BLaER1 (cell line): ENCODE data around the gene PATJ.

ENCODE experiments used
- H3K27ac ChIP-seq: shearing (Covaris generic); formaldehyde crosslinking; 2 replicates; pipeline ENCODE4 v1.8.1; 2022
- H3K27me3 ChIP-seq: shearing (Covaris generic); formaldehyde crosslinking; 2 replicates; pipeline ENCODE4 v1.8.1; 2022
- H3K36me3 ChIP-seq: shearing (Covaris generic); formaldehyde crosslinking; 2 replicates; pipeline ENCODE4 v1.8.1; 2022
- H3K4me1 ChIP-seq: shearing (Covaris generic); formaldehyde crosslinking; 2 replicates; pipeline ENCODE4 v1.8.1; 2022
- H3K4me2 ChIP-seq: shearing (Covaris generic); formaldehyde crosslinking; 2 replicates; pipeline ENCODE4 v1.8.1; 2022
- H3K4me3 ChIP-seq: shearing (Covaris generic); formaldehyde crosslinking; 2 replicates; pipeline ENCODE4 v1.8.1; 2022
- H3K9ac ChIP-seq: shearing (Covaris generic); formaldehyde crosslinking; 2 replicates; pipeline ENCODE4 v1.8.1; 2022
- H3K9me3 ChIP-seq: shearing (Covaris generic); formaldehyde crosslinking; 2 replicates; pipeline ENCODE4 v1.8.1; 2022
- H4K20me1 ChIP-seq: shearing (Covaris generic); formaldehyde crosslinking; 2 replicates; pipeline ENCODE4 v1.8.1; 2022
- Cebpa-rat ChIP-seq: shearing (Covaris generic); IDR thresholded peaks from 2 replicates; pipeline ENCODE4 v1.8.1; 2022

Gene PATJ

GRCh38 chr1:61748566-61748965 is 6.3 kb downstream of the PATJ start:
- Histone ChIP-seq H3K9ac (no peak overlapping the region), H3K36me3 (no peaks in the 10 kb centered on the region), H3K27me3 (peaks cover 6% of the 10 kb centered on the region; the same call in 1 of the 2 replicates), H3K9me3 (no peaks in the 10 kb centered on the region), H3K4me1 (no peaks in the 10 kb centered on the region), H3K4me2 (no peak overlapping the region), H4K20me1 (no peaks in the 10 kb centered on the region), H3K27ac (no peak overlapping the region), H3K4me3 (no peak overlapping the region)
- no peak for TF ChIP-seq Cebpa-rat

- Histone ChIP-seq H3K36me3 (no peaks in the 10 kb centered on the region), H3K27ac (no peak overlapping the region), H3K9ac (no peak overlapping the region), H3K27me3 (no peaks in the 10 kb centered on the region), H3K4me1 (no peaks in the 10 kb centered on the region), H4K20me1 (no peaks in the 10 kb centered on the region), H3K4me2 (no peak overlapping the region), H3K4me3 (no peak overlapping the region), H3K9me3 (no peaks in the 10 kb centered on the region)
- no peak for TF ChIP-seq Cebpa-rat
These were observed 7.3 kb downstream of the PATJ start for GRCh38 chr1:61749574-61749973.

GRCh38 chr1:61752921-61753389 is 10.7 kb downstream of the PATJ start:
- no peak overlapping the region for H3K9ac ChIP-seq
- H3K27ac ChIP-seq = no peak overlapping the region
- H4K20me1 ChIP-seq = no peaks in the 10 kb centered on the region
- no peak for TF ChIP-seq Cebpa-rat
- no peaks in the 10 kb centered on the region for H3K36me3 ChIP-seq
- no peaks in the 10 kb centered on the region for H3K9me3 ChIP-seq
- no peak overlapping the region for H3K4me3 ChIP-seq
- no peaks in the 10 kb centered on the region for H3K27me3 ChIP-seq
- H3K4me1 ChIP-seq = no peaks in the 10 kb centered on the region
- no peak overlapping the region for H3K4me2 ChIP-seq

- Histone ChIP-seq H3K9ac (no peak overlapping the region), H3K27me3 (no peaks in the 10 kb centered on the region), H3K9me3 (no peaks in the 10 kb centered on the region), H3K4me2 (no peak overlapping the region), H3K4me3 (no peak overlapping the region), H4K20me1 (no peaks in the 10 kb centered on the region), H3K36me3 (no peaks in the 10 kb centered on the region), H3K27ac (no peak overlapping the region), H3K4me1 (no peaks in the 10 kb centered on the region)
- TF ChIP-seq Cebpa-rat = no peak
These were observed 11.8 kb downstream of the PATJ start for GRCh38 chr1:61753998-61754508.

- Histone ChIP-seq H3K9me3 (no peaks in the 10 kb centered on the region), H3K4me1 (no peaks in the 10 kb centered on the region), H3K4me2 (no peak overlapping the region), H3K4me3 (no peak overlapping the region), H3K27ac (no peak overlapping the region), H3K9ac (no peak overlapping the region), H3K36me3 (no peaks in the 10 kb centered on the region), H4K20me1 (no peaks in the 10 kb centered on the region), H3K27me3 (no peaks in the 10 kb centered on the region)
- TF ChIP-seq Cebpa-rat = no peak
These were observed 12.3 kb downstream of the PATJ start for GRCh38 chr1:61754545-61754944.

GRCh38 chr1:61756773-61757172 is 14.5 kb downstream of the PATJ start:
- Histone ChIP-seq H3K36me3 (no peaks in the 10 kb centered on the region), H3K4me2 (no peak overlapping the region), H3K4me3 (no peak overlapping the region), H3K27ac (no peak overlapping the region), H3K27me3 (no peaks in the 10 kb centered on the region), H3K4me1 (no peaks in the 10 kb centered on the region), H3K9ac (no peak overlapping the region), H4K20me1 (no peaks in the 10 kb centered on the region), H3K9me3 (no peaks in the 10 kb centered on the region)
- no peak for TF ChIP-seq Cebpa-rat

- Histone ChIP-seq H3K9ac (no peak overlapping the region), H4K20me1 (no peaks in the 10 kb centered on the region), H3K4me3 (no peak overlapping the region), H3K4me1 (no peaks in the 10 kb centered on the region), H3K36me3 (no peaks in the 10 kb centered on the region), H3K27ac (no peak overlapping the region), H3K4me2 (no peak overlapping the region), H3K27me3 (no peaks in the 10 kb centered on the region), H3K9me3 (no peaks in the 10 kb centered on the region)
- no peak for TF ChIP-seq Cebpa-rat
These were observed 15.7 kb downstream of the PATJ start for GRCh38 chr1:61757950-61758349.

GRCh38 chr1:61770131-61770530 is 27.9 kb downstream of the PATJ start:
- no peaks in the 10 kb centered on the region for H3K4me1 ChIP-seq

GRCh38 chr1:61776091-61776490 is 33.8 kb downstream of the PATJ start:
- no peak overlapping the region for H3K9ac ChIP-seq
- no peaks in the 10 kb centered on the region for H3K4me1 ChIP-seq
- no peak overlapping the region for H3K4me2 ChIP-seq
- H3K27ac ChIP-seq = no peak overlapping the region
- H3K27me3 ChIP-seq = no peaks in the 10 kb centered on the region
- no peaks in the 10 kb centered on the region for H4K20me1 ChIP-seq
- H3K4me3 ChIP-seq = no peak overlapping the region
- no peaks in the 10 kb centered on the region for H3K9me3 ChIP-seq
- H3K36me3 ChIP-seq = no peaks in the 10 kb centered on the region
- TF ChIP-seq Cebpa-rat = no peak

More at GRCh38 chr1:61770131-61770530, 27.9 kb downstream of the PATJ start:
- no peaks in the 10 kb centered on the region for H4K20me1 ChIP-seq
- no peak overlapping the region for H3K9ac ChIP-seq
- no peaks in the 10 kb centered on the region for H3K36me3 ChIP-seq
- H3K4me2 ChIP-seq = no peak overlapping the region
- H3K9me3 ChIP-seq = no peaks in the 10 kb centered on the region
- no peak overlapping the region for H3K4me3 ChIP-seq
- H3K27ac ChIP-seq = no peak overlapping the region
- TF ChIP-seq Cebpa-rat = no peak
- no peaks in the 10 kb centered on the region for H3K27me3 ChIP-seq

GRCh38 chr1:61779231-61779630 is 37.0 kb downstream of the PATJ start:
- Histone ChIP-seq H3K4me3 (no peak overlapping the region), H3K9me3 (no peaks in the 10 kb centered on the region), H3K27ac (no peak overlapping the region), H3K9ac (no peak overlapping the region), H3K4me1 (no peaks in the 10 kb centered on the region), H3K36me3 (no peaks in the 10 kb centered on the region), H4K20me1 (no peaks in the 10 kb centered on the region), H3K4me2 (no peak overlapping the region), H3K27me3 (no peaks in the 10 kb centered on the region)
- TF ChIP-seq Cebpa-rat = no peak

GRCh38 chr1:61781151-61781550 is 38.9 kb downstream of the PATJ start:
- TF ChIP-seq Cebpa-rat = no peak
- no peaks in the 10 kb centered on the region for H3K27me3 ChIP-seq
- no peak overlapping the region for H3K4me2 ChIP-seq
- no peaks in the 10 kb centered on the region for H3K9me3 ChIP-seq
- no peaks in the 10 kb centered on the region for H3K36me3 ChIP-seq
- no peak overlapping the region for H3K4me3 ChIP-seq
- H3K4me1 ChIP-seq = no peaks in the 10 kb centered on the region
- H3K9ac ChIP-seq = no peak overlapping the region
- no peak overlapping the region for H3K27ac ChIP-seq
- no peaks in the 10 kb centered on the region for H4K20me1 ChIP-seq
